HEK293T (cell line): ENCODE measurements around the gene HSPB7.

Experiments
- CTCF ChIA-PET: fragments of 350-600 bp; formaldehyde crosslinking; extraction: SDS; loops from one replicate; lab custom pipeline; 2021; ENCODE audit warnings: antibody characterized with exemption, inconsistent platforms; lab: Yijun Ruan, JAX
- POLR2A ChIA-PET: fragments of 350-600 bp; formaldehyde crosslinking; extraction: SDS; loops from one replicate; lab custom pipeline; 2020; ENCODE audit warnings: antibody characterized with exemption, inconsistent platforms; lab: Yijun Ruan, JAX
- DNase-seq: peaks from one replicate; pipeline ENCODE4 v3.0.0; 2012; ENCODE audit warnings: mixed read lengths; ENCODE audit errors: extremely low spot score
- ARNT ChIP-seq: fragments of 450-650 bp; IDR thresholded peaks from 2 replicates; pipeline ENCODE4 v1.6.1; 2017; ENCODE audit warnings: mild to moderate bottlenecking
- BHLHE40 ChIP-seq: fragments of 450-650 bp; IDR thresholded peaks from 2 replicates; pipeline ENCODE4 v1.6.1; 2016; ENCODE audit warnings: mild to moderate bottlenecking, moderate library complexity, borderline replicate concordance
- CTBP1 ChIP-seq: fragments of 450-650 bp; IDR thresholded peaks from 2 replicates; pipeline ENCODE4 v1.6.1; 2016; ENCODE audit warnings: borderline replicate concordance
- ELF4 ChIP-seq: fragments of 450-650 bp; IDR thresholded peaks from 2 replicates; pipeline ENCODE4 v1.6.1; 2017; ENCODE audit warnings: antibody characterized with exemption
- FOXA1 ChIP-seq: fragments of 450-650 bp; IDR thresholded peaks from 2 replicates; pipeline ENCODE4 v1.6.1; 2016; ENCODE audit warnings: mild to moderate bottlenecking
- FOXK2 ChIP-seq: fragments of 450-650 bp; IDR thresholded peaks from 2 replicates; pipeline ENCODE4 v1.6.1; 2016; ENCODE audit warnings: mild to moderate bottlenecking
- FOXM1 ChIP-seq: fragments of 450-650 bp; IDR thresholded peaks from 2 replicates; pipeline ENCODE4 v1.6.1; 2017; ENCODE audit warnings: mild to moderate bottlenecking, borderline replicate concordance
- HDGF ChIP-seq: fragments of 450-650 bp; IDR thresholded peaks from 2 replicates; pipeline ENCODE4 v1.6.1; 2017; ENCODE audit warnings: antibody characterized with exemption, borderline replicate concordance
- L3MBTL2 ChIP-seq: fragments of 450-650 bp; conservative IDR thresholded peaks from 2 replicates; pipeline ENCODE4 v1.6.1; 2016; ENCODE audit warnings: mild to moderate bottlenecking
- LEF1 ChIP-seq: fragments of 450-650 bp; IDR thresholded peaks from 2 replicates; pipeline ENCODE4 v1.6.1; 2017; ENCODE audit warnings: mild to moderate bottlenecking, borderline replicate concordance
- NFRKB ChIP-seq: fragments of 450-650 bp; IDR thresholded peaks from 2 replicates; pipeline ENCODE4 v1.6.1; 2016; ENCODE audit warnings: mild to moderate bottlenecking, moderate library complexity
- PKNOX1 ChIP-seq: fragments of 450-650 bp; IDR thresholded peaks from 2 replicates; pipeline ENCODE4 v1.6.1; 2016
- SP1 ChIP-seq: fragments of 450-650 bp; IDR thresholded peaks from 2 replicates; pipeline ENCODE4 v1.6.1; 2017
- SUZ12 ChIP-seq: fragments of 450-650 bp; IDR thresholded peaks from 2 replicates; pipeline ENCODE4 v1.6.1; 2016; ENCODE audit warnings: mild to moderate bottlenecking
- TARDBP ChIP-seq: fragments of 450-650 bp; IDR thresholded peaks from 2 replicates; pipeline ENCODE4 v1.6.1; 2016
- ZNF384 ChIP-seq: fragments of 450-650 bp; IDR thresholded peaks from 2 replicates; pipeline ENCODE4 v1.6.1; 2016

HSPB7 gene

GRCh38 chr1:15991427-15992186 lies 26.2 kb downstream of the HSPB7 start:
- TF ChIP-seq FOXK2 = no peak
- no peak for TF ChIP-seq ELF4
- no peak for TF ChIP-seq CTBP1
- no peak for TF ChIP-seq PKNOX1
- no peak for DNase-seq
- ChIA-PET POLR2A (no interaction called here), CTCF (no interaction called here)

- CTCF ChIA-PET = no interaction called here
- TF ChIP-seq NFRKB (no peak), SP1 (no peak), TARDBP (no peak), ZNF384 (no peak), PKNOX1 (no peak), LEF1 (no peak), CTBP1 (no peak), BHLHE40 (no peak), FOXK2 (no peak), L3MBTL2 (no peak), ELF4 (no peak), ARNT (no peak), HDGF (no peak), SUZ12 (no peak), FOXM1 (no peak), FOXA1 (no peak)
- DNase-seq = no peak
- POLR2A ChIA-PET = no interaction called here
Observed at GRCh38 chr1:15989776-15990175, 28.1 kb downstream of the HSPB7 start.

GRCh38 chr1:15988856-15989736 lies 28.7 kb downstream of the HSPB7 start:
- DNase-seq = no peak
- ChIA-PET CTCF (interaction anchor here (0.6 kb wide), 1 partner anchor 185 kb away, joined by 3 read pairs; no protein-coding TSS in a partner anchor), POLR2A (interaction anchor here (1.2 kb wide), 1 partner anchor 13 kb away, joined by 4 read pairs; no protein-coding TSS in a partner anchor)
- TF ChIP-seq CTBP1 (no peak), BHLHE40 (no peak), HDGF (no peak), ZNF384 (no peak), ELF4 (no peak), TARDBP (no peak), FOXM1 (no peak), LEF1 (no peak), FOXA1 (no peak), PKNOX1 (no peak), FOXK2 (no peak), ARNT (no peak), SP1 (no peak), L3MBTL2 (no peak), SUZ12 (no peak)

- no peak for DNase-seq
- TF ChIP-seq SP1 = no peak
- ChIA-PET CTCF (interaction anchor here (1.2 kb wide), 1 partner anchor 170 kb away, joined by 4 read pairs; no protein-coding TSS in a partner anchor), POLR2A (interaction anchor here (1.0 kb wide), 1 partner anchor 10 kb away, joined by 5 read pairs; the partner anchor contains the start of gene ZBTB17)
Observed at GRCh38 chr1:15985611-15986297, 32.1 kb downstream of the HSPB7 start.

- CTCF ChIA-PET = no interaction called here
- TF ChIP-seq ELF4 = no peak
- no peak for TF ChIP-seq FOXK2
- TF ChIP-seq ZNF384 = no peak
- TF ChIP-seq CTBP1 = no peak
- TF ChIP-seq SP1 = no peak
- no peak for TF ChIP-seq ARNT
- TF ChIP-seq FOXM1 = no peak
- no peak for TF ChIP-seq LEF1
- TF ChIP-seq L3MBTL2 = no peak
- no peak for TF ChIP-seq HDGF
- no peak for TF ChIP-seq FOXA1
- TF ChIP-seq TARDBP = no peak
- no peak for TF ChIP-seq PKNOX1
- no peak for TF ChIP-seq BHLHE40
- TF ChIP-seq SUZ12 = no peak
- no peak for TF ChIP-seq NFRKB
- POLR2A ChIA-PET = interaction anchor here (1.1 kb wide), 1 partner anchor 10 kb away, joined by 3 read pairs; no protein-coding TSS in a partner anchor
- no peak for DNase-seq
Observed at GRCh38 chr1:15983275-15983674, 34.6 kb downstream of the HSPB7 start.
